Endothelial cell of umbilical vein (primary cell): ENCODE measurements around the gene RAB37. TPM values are rescaled to one million over a fixed set of nuclear protein-coding genes. Genes with fewer than 3 reads are reported as not detected.

Source experiments
- BruUV-seq: library from RNA; stranded (reverse); fragments of 400-500 nt; replicated peaks from 2 replicates; lab custom pipeline; 2021; lab: Mats Ljungman, UMichigan
- CTCF ChIA-PET: fragments of 300-600, 350-600 bp; sonication (Branson Sonifier 250); formaldehyde crosslinking; loops from one replicate; lab custom pipeline; 2021; ENCODE audit warnings: antibody characterized with exemption, inconsistent platforms; lab: Charles Lee
- POLR2A ChIA-PET: fragments of 300-600, 350-600 bp; sonication (Branson Sonifier 250); formaldehyde crosslinking; loops from one replicate; lab custom pipeline; 2021; ENCODE audit warnings: antibody characterized with exemption, inconsistent platforms; lab: Charles Lee
- DNase-seq: peaks from one replicate; pipeline ENCODE4 v3.0.0-alpha.2; 2011; ENCODE audit warnings: low read depth, low spot score
- FAIRE-seq: peaks from 2 replicates; lab custom pipeline; 2011; peaks lifted over from hg19 to GRCh38; lab: Jason Lieb, UNC
- H2AFZ ChIP-seq: 2 replicates; pipeline ENCODE4 v1.6.0; 2012; ENCODE audit warnings: low read depth, low read length, control low read depth, inconsistent platforms
- H3K27ac ChIP-seq: 2 replicates; pipeline ENCODE4 v1.5.1; 2011; ENCODE audit warnings: low read depth, mild to moderate bottlenecking, control low read depth, low read length, moderate library complexity; ENCODE audit not compliant: insufficient read depth
- H3K27me3 ChIP-seq, 2 experiments: 2 replicates each; pipeline versions ENCODE4 v1.6.0 to v1.6.1; 2011; ENCODE audit warnings: low read length in 2 of 2, mixed read lengths in 1 of 2; ENCODE audit not compliant: control insufficient read depth in 2 of 2, insufficient read depth in 2 of 2
- H3K36me3 ChIP-seq, 2 experiments: 2 replicates in 1 of 2; 3 replicates in 1 of 2; pipeline ENCODE4 v1.5.1; 2011; ENCODE audit warnings: low read length in 2 of 2, mild to moderate bottlenecking in 1 of 2, moderate library complexity in 1 of 2; ENCODE audit not compliant: control insufficient read depth in 2 of 2, insufficient read depth in 2 of 2; ENCODE audit errors: extremely low read depth in 1 of 2
- H3K4me1 ChIP-seq: 3 replicates; pipeline ENCODE4 v1.5.1; 2011; ENCODE audit warnings: mild to moderate bottlenecking, low read length; ENCODE audit not compliant: control insufficient read depth, insufficient read depth; ENCODE audit errors: extremely low read depth
- H3K4me2 ChIP-seq: 2 replicates; pipeline ENCODE4 v1.6.1; 2011; ENCODE audit warnings: low read length, control low read depth, mixed read lengths; ENCODE audit not compliant: insufficient read depth
- H3K4me3 ChIP-seq, 3 experiments: fragments of 200-600 bp in 1 of 3; sonication (generic), shearing (Covaris generic) in 1 of 3; replicated peaks in 1 of 3; 2 replicates each; pipeline ENCODE4 v1.5.1; 2011 to 2016; ENCODE audit warnings: control low read depth in 3 of 3, low read length in 3 of 3, mild to moderate bottlenecking in 2 of 3, inconsistent platforms in 1 of 3, low read depth in 1 of 3, moderate library complexity in 1 of 3; ENCODE audit not compliant: insufficient read depth in 1 of 3
- H3K79me2 ChIP-seq: 2 replicates; pipeline ENCODE4 v1.6.0; 2012; ENCODE audit warnings: low read length, inconsistent platforms; ENCODE audit not compliant: control insufficient read depth, insufficient read depth
- H3K9ac ChIP-seq: replicated peaks from 2 replicates; pipeline ENCODE3; 2011; ENCODE audit warnings: low read length, control low read depth; ENCODE audit not compliant: insufficient read depth; ENCODE audit errors: extremely low read depth
- H3K9me1 ChIP-seq: replicated peaks from 3 replicates; pipeline ENCODE4 v1.6.0; 2011; ENCODE audit warnings: mild to moderate bottlenecking, low read length; ENCODE audit not compliant: control insufficient read depth, insufficient read depth; ENCODE audit errors: extremely low read depth
- H3K9me3 ChIP-seq: replicated peaks from 2 replicates; pipeline ENCODE4 v1.5.1; 2012; ENCODE audit warnings: low read length, inconsistent platforms; ENCODE audit not compliant: control insufficient read depth, insufficient read depth
- H4K20me1 ChIP-seq: replicated peaks from 2 replicates; pipeline ENCODE3; 2011; ENCODE audit warnings: mild to moderate bottlenecking, low read length; ENCODE audit not compliant: control insufficient read depth, insufficient read depth; ENCODE audit errors: extremely low read depth
- EZH2 ChIP-seq: IDR thresholded peaks from 2 replicates; pipeline ENCODE4 v1.6.1; 2012; ENCODE audit warnings: borderline replicate concordance, low read depth, mild to moderate bottlenecking, moderate library complexity, low read length, inconsistent platforms; ENCODE audit not compliant: severe bottlenecking
- FOS ChIP-seq: IDR thresholded peaks from 2 replicates; pipeline ENCODE4 v1.6.1; 2011; ENCODE audit warnings: mild to moderate bottlenecking, low read length, moderate library complexity, borderline replicate concordance; ENCODE audit not compliant: insufficient read depth
- GATA2 ChIP-seq: IDR thresholded peaks from 2 replicates; pipeline ENCODE4 v1.7.0; 2011; ENCODE audit warnings: low read depth, mild to moderate bottlenecking, moderate library complexity, mixed read lengths, low read length; ENCODE audit not compliant: insufficient read length, insufficient read depth
- JUN ChIP-seq: IDR thresholded peaks from 2 replicates; pipeline ENCODE4 v1.6.1; 2011; ENCODE audit warnings: borderline replicate concordance, low read depth; ENCODE audit not compliant: insufficient read length, insufficient read depth
- MAX ChIP-seq: IDR thresholded peaks from 2 replicates; pipeline ENCODE4 v1.6.1; 2011; ENCODE audit not compliant: insufficient read depth, insufficient read length
- MYC ChIP-seq: IDR thresholded peaks from one replicate; pipeline ENCODE4 v1.6.1; 2011; ENCODE audit warnings: mild to moderate bottlenecking, low read depth, low read length
- POLR2A ChIP-seq: IDR thresholded peaks from 2 replicates; pipeline ENCODE4 v1.6.1; 2012; ENCODE audit warnings: low read depth, mild to moderate bottlenecking, control low read depth, low read length
- POLR2AphosphoS5 ChIP-seq: IDR thresholded peaks from 2 replicates; pipeline ENCODE4 v1.6.1; 2012; ENCODE audit warnings: low read depth, mild to moderate bottlenecking, control low read depth, low read length, moderate library complexity; ENCODE audit not compliant: insufficient read depth
- dilution Hi-C: fragments of 300-500 bp; cut with MboI; formaldehyde crosslinking; loops from one replicate; pipeline ENCODE4 v1.15.0; 2019; ENCODE audit warnings: low sequenced_read_pairs; ENCODE audit not compliant: extremely low pct_ligation_motif_present
- intact Hi-C: fragments of 100-400 bp; cut with micrococcal nuclease; formaldehyde crosslinking; loops from one replicate; pipeline ENCODE4 v1.10.0; 2022
- polyA plus RNA-seq, 4 experiments: library from polyadenylated mRNA; depleted of rRNA in 3 of 4; stranded (reverse) in 3 of 4; unstranded in 1 of 4; fragments of >200 nt; gene quantifications; 2 replicates each; pipeline versions ENCODE4 v1.2.1 to v1.2.3, GENCODE V29; 2011 to 2012; ENCODE audit warnings: missing spikeins in 1 of 4
- total RNA-seq: library from RNA; stranded (reverse); gene quantifications from 2 replicates; pipeline ENCODE4 v1.2.3, GENCODE V29; 2021
- TF ChIP-seq, protein P1 (sequence below), 2 donors: IDR thresholded peaks; 1 replicate in 1 of 2; 2 replicates in 1 of 2; pipeline ENCODE4 v1.5.1; 2011; ENCODE audit warnings: low read length in 2 of 2, mild to moderate bottlenecking in 2 of 2, moderate library complexity in 2 of 2, control low read depth in 1 of 2, inconsistent platforms in 1 of 2, low read depth in 1 of 2; ENCODE audit not compliant: insufficient read depth in 1 of 2; ENCODE audit errors: extremely low read depth in 1 of 2

Gene RAB37
- total and polyA plus RNA-seq, 2 donors (not counting 3 experiments of a cell fraction or from before 2014, with no cell fraction given) = 0.11 TPM; not detected in 1

GRCh38 chr17:74752415-74752814 lies 15.4 kb downstream of the RAB37 start:
- Histone ChIP-seq H3K4me1 (peaks cover 5% of the 10 kb centered on the region), H3K9ac (no peak overlapping the region), H2AFZ (no peak overlapping the region), H3K9me1 (no peaks in the 10 kb centered on the region), H3K4me3 (no peak overlapping the region), H4K20me1 (no peaks in the 10 kb centered on the region), H3K27me3 (no peaks in the 10 kb centered on the region), H3K9me3 (no peaks in the 10 kb centered on the region), H3K4me2 (no peak overlapping the region), H3K27ac (no peak overlapping the region), H3K79me2 (no peaks in the 10 kb centered on the region), H3K36me3 (no peaks in the 10 kb centered on the region)
- intact Hi-C loops = no loop called here
- CTCF ChIA-PET = interaction anchor here (0.9 to 2.2 kb wide), 3 partner anchors 18 to 95 kb away, joined by 3 to 9 read pairs (median 3); no protein-coding TSS in a partner anchor
- no peak for TF ChIP-seq MYC
- TF ChIP-seq JUN = no peak
- TF ChIP-seq, protein P1, sequence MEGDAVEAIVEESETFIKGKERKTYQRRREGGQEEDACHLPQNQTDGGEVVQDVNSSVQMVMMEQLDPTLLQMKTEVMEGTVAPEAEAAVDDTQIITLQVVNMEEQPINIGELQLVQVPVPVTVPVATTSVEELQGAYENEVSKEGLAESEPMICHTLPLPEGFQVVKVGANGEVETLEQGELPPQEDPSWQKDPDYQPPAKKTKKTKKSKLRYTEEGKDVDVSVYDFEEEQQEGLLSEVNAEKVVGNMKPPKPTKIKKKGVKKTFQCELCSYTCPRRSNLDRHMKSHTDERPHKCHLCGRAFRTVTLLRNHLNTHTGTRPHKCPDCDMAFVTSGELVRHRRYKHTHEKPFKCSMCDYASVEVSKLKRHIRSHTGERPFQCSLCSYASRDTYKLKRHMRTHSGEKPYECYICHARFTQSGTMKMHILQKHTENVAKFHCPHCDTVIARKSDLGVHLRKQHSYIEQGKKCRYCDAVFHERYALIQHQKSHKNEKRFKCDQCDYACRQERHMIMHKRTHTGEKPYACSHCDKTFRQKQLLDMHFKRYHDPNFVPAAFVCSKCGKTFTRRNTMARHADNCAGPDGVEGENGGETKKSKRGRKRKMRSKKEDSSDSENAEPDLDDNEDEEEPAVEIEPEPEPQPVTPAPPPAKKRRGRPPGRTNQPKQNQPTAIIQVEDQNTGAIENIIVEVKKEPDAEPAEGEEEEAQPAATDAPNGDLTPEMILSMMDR (IDR thresholded peaks at IDR 0.05; ENCODE audit: extremely low read depth in 1 of 2, insufficient read depth in 1 of 2, low read depth in 1 of 2, low read length in 2 of 2) = no peak
- no peak for TF ChIP-seq POLR2A
- no peak for TF ChIP-seq EZH2
- no peak for TF ChIP-seq GATA2
- TF ChIP-seq POLR2AphosphoS5 = no peak
- TF ChIP-seq MAX = no peak
- TF ChIP-seq FOS = no peak
- BruUV-seq = no TSS peak
- dilution Hi-C loops = no loop called here
- FAIRE-seq (no peak), DNase-seq (no peak)
- POLR2A ChIA-PET = no interaction called here
